K562 (cell line): ENCODE results near the gene IQCM. TPM values are rescaled to one million over a fixed set of nuclear protein-coding genes. Genes with fewer than 3 reads are reported as not detected.

ENCODE experiments used
- ATAC-seq: fragments of 200-7000 bp; cut with Tn5 transposase; 3 replicates; pipeline ENCODE4 v1.9.1; 2020; ENCODE audit warnings: moderate library complexity
- BruUV-seq: library from RNA; stranded (reverse); fragments of 400-500 nt; replicated peaks from 2 replicates; lab custom pipeline; 2021; lab: Mats Ljungman, UMichigan
- CTCF ChIA-PET: fragments of 300-600 bp; formaldehyde crosslinking; extraction: SDS; loops from one replicate; lab custom pipeline; 2021; ENCODE audit warnings: low intra/inter-chr PET ratio; lab: Yijun Ruan, JAX
- POLR2A ChIA-PET: fragments of 300-600, 350-650 bp; sonication (Branson Sonifier 250); formaldehyde crosslinking; extraction: SDS; loops from one replicate; lab custom pipeline; 2021; ENCODE audit warnings: antibody characterized with exemption, inconsistent platforms; lab: Yijun Ruan, JAX
- DNase-seq, 4 experiments: peaks; one replicate each; pipeline versions ENCODE4 v3.0.0 to v3.0.0-alpha.2; 2011 to 2018; ENCODE audit warnings: low spot score in 3 of 4, mixed read lengths in 3 of 4; ENCODE audit errors: extremely low read depth in 1 of 4
- FAIRE-seq: peaks from 2 replicates; lab custom pipeline; 2011; peaks lifted over from hg19 to GRCh38; lab: Jason Lieb, UNC
- H2AFZ ChIP-seq: 2 replicates; pipeline ENCODE4 v1.6.0; 2011; ENCODE audit warnings: low read depth, low read length, control low read depth, inconsistent platforms
- H3K27ac ChIP-seq: fragments of 200-600 bp; 3 replicates; pipeline ENCODE4 v1.8.0; 2011; ENCODE audit warnings: low read depth, mild to moderate bottlenecking, control low read depth, inconsistent platforms, low read length, moderate library complexity, mixed read lengths; ENCODE audit errors: extremely low read depth
- H3K27me3 ChIP-seq, 2 experiments: fragments of 300-600 bp in 1 of 2; 2 replicates in 1 of 2; 3 replicates in 1 of 2; pipeline versions ENCODE4 v1.6.0 to v1.8.0; 2011; ENCODE audit warnings: inconsistent platforms in 2 of 2, low read length in 2 of 2, mild to moderate bottlenecking in 1 of 2, mixed read lengths in 1 of 2, moderate library complexity in 1 of 2; ENCODE audit not compliant: control insufficient read depth in 2 of 2, insufficient read depth in 2 of 2
- H3K36me3 ChIP-seq: fragments of 300-600 bp; 3 replicates; pipeline ENCODE4 v1.8.0; 2011; ENCODE audit warnings: mild to moderate bottlenecking, low read length, inconsistent platforms; ENCODE audit not compliant: control insufficient read depth, insufficient read depth
- H3K4me1 ChIP-seq, 2 experiments: fragments of 200-600 bp in 1 of 2; replicated peaks in 1 of 2; 2 replicates in 1 of 2; 3 replicates in 1 of 2; pipeline versions ENCODE4 v1.5.1 to v1.8.0; 2011; ENCODE audit warnings: inconsistent platforms in 2 of 2, low read length in 2 of 2, mild to moderate bottlenecking in 1 of 2, mixed read lengths in 1 of 2, moderate library complexity in 1 of 2; ENCODE audit not compliant: control insufficient read depth in 2 of 2, insufficient read depth in 2 of 2
- H3K4me2 ChIP-seq: 2 replicates; pipeline ENCODE4 v1.6.1; 2011; ENCODE audit warnings: low read length, control low read depth, inconsistent platforms, mixed read lengths; ENCODE audit not compliant: insufficient read depth
- H3K4me3 ChIP-seq: fragments of 200-600 bp; sonication (generic), shearing (Covaris generic); 2 replicates; pipeline ENCODE4 v1.5.1; 2016; ENCODE audit warnings: control low read depth, inconsistent platforms
- H3K79me2 ChIP-seq: fragments of 200-600 bp; 3 replicates; pipeline ENCODE4 v1.8.0; 2011; ENCODE audit warnings: low read length, inconsistent platforms; ENCODE audit not compliant: control insufficient read depth, insufficient read depth
- H3K9ac ChIP-seq, 2 experiments: 2 replicates each; pipeline versions ENCODE4 v1.6.0 to v1.6.1; 2011; ENCODE audit warnings: low read depth in 2 of 2, low read length in 2 of 2, control low read depth in 1 of 2, inconsistent platforms in 1 of 2, mild to moderate bottlenecking in 1 of 2, mixed read lengths in 1 of 2; ENCODE audit not compliant: insufficient read depth in 1 of 2
- H3K9me1 ChIP-seq: one replicate; pipeline ENCODE4 v1.6.0; 2011; ENCODE audit warnings: inconsistent platforms, mild to moderate bottlenecking, low read length, moderate library complexity; ENCODE audit not compliant: control insufficient read depth, insufficient read depth
- H3K9me3 ChIP-seq: replicated peaks from 2 replicates; pipeline ENCODE4 v1.5.1; 2011; ENCODE audit warnings: low read depth, low read length, inconsistent platforms; ENCODE audit not compliant: control insufficient read depth, insufficient read depth
- H4K20me1 ChIP-seq: replicated peaks from 2 replicates; pipeline ENCODE4 v1.6.1; 2011; ENCODE audit warnings: low read length, inconsistent platforms, mixed read lengths; ENCODE audit not compliant: control insufficient read depth, insufficient read depth
- CBFA2T3 ChIP-seq: fragments of 450-650 bp; IDR thresholded peaks from 2 replicates; pipeline ENCODE4 v1.6.1; 2017
- CXXC5 ChIP-seq: fragments of 250-450 bp; sonication (Bioruptor Pico); IDR thresholded peaks from 2 replicates; pipeline ENCODE4 v1.8.0; 2022; ENCODE audit warnings: inconsistent platforms, mild to moderate bottlenecking, moderate library complexity
- EHMT2 ChIP-seq: fragments of 450-650 bp; IDR thresholded peaks from 2 replicates; pipeline ENCODE4 v1.6.1; 2018; ENCODE audit warnings: antibody characterized with exemption
- GATAD2B ChIP-seq: fragments of 450-650 bp; IDR thresholded peaks from 2 replicates; pipeline ENCODE4 v1.6.1; 2017; ENCODE audit warnings: mild to moderate bottlenecking, borderline replicate concordance
- HDAC6 ChIP-seq: IDR thresholded peaks from 2 replicates; pipeline ENCODE4 v1.6.1; 2012; ENCODE audit warnings: low read depth, mild to moderate bottlenecking, control low read depth, inconsistent platforms, low read length, moderate library complexity
- HOXB6 ChIP-seq: fragments of 250-450 bp; sonication (Bioruptor Pico); IDR thresholded peaks from 2 replicates; pipeline ENCODE4 v1.5.1; 2022; ENCODE audit warnings: mild to moderate bottlenecking, borderline replicate concordance
- MCM7 ChIP-seq, 2 experiments: fragments of 450-650 bp; IDR thresholded peaks; 2 replicates each; pipeline ENCODE4 v1.6.1; 2016 to 2018
- MIER1 ChIP-seq: fragments of 450-650 bp; IDR thresholded peaks from 2 replicates; pipeline ENCODE4 v1.6.1; 2016; ENCODE audit warnings: antibody characterized with exemption, mild to moderate bottlenecking, low read depth
- NFATC3 ChIP-seq: fragments of 450-650 bp; IDR thresholded peaks from 2 replicates; pipeline ENCODE4 v1.6.1; 2017; ENCODE audit warnings: mild to moderate bottlenecking
- NFIX ChIP-seq: fragments of 250-450 bp; sonication (Bioruptor Pico); IDR thresholded peaks from 2 replicates; pipeline ENCODE4 v1.4.0; 2020; ENCODE audit warnings: low read depth, mild to moderate bottlenecking, moderate library complexity
- POLR2AphosphoS5 ChIP-seq: IDR thresholded peaks from 2 replicates; pipeline ENCODE4 v1.6.1; 2011; ENCODE audit warnings: mild to moderate bottlenecking, low read depth, low read length, moderate library complexity; ENCODE audit not compliant: control insufficient read depth, insufficient read depth
- POLR2B ChIP-seq: fragments of 450-650 bp; IDR thresholded peaks from 2 replicates; pipeline ENCODE4 v1.6.1; 2018; ENCODE audit warnings: low read depth; ENCODE audit not compliant: partially characterized antibody
- TRIM28 ChIP-seq: fragments of 450-650 bp; IDR thresholded peaks from 2 replicates; pipeline ENCODE4 v1.6.1; 2017
- ZBTB17 ChIP-seq: fragments of 450-650 bp; formaldehyde crosslinking; IDR thresholded peaks from 2 replicates; pipeline ENCODE4 v1.4.0; 2020; ENCODE audit warnings: mild to moderate bottlenecking
- ZNF165 ChIP-seq: fragments of 250-450 bp; sonication (Bioruptor Pico); IDR thresholded peaks from 2 replicates; pipeline ENCODE4 v1.4.0; 2020; ENCODE audit warnings: borderline replicate concordance
- ZSCAN32 ChIP-seq: fragments of 450-650 bp; formaldehyde crosslinking; IDR thresholded peaks from 2 replicates; pipeline ENCODE4 v1.4.0; 2020; ENCODE audit warnings: mild to moderate bottlenecking, moderate library complexity
- WGBS: fragments of 100-300 bp; shearing (Covaris generic); methylation state at CpG from one replicate; pipeline ENCODE4 v1.1.6; 2016; ENCODE audit warnings: low coverage, mixed read lengths; ENCODE audit not compliant: insufficient coverage; ENCODE audit errors: missing lambda C conversion rate; 5-methylcytosine and 5-hydroxymethylcytosine counted together
- in situ Hi-C: fragments of 300-500 bp; cut with MboI; formaldehyde crosslinking; loops from 4 replicates; pipeline ENCODE4 v1.15.0; 2018; ENCODE audit warnings: inconsistent platforms, mixed read lengths
- intact Hi-C: fragments of 100-400 bp; cut with micrococcal nuclease; formaldehyde crosslinking; loops from 2 replicates; pipeline ENCODE4 v1.14.2; 2022
- polyA plus RNA-seq, 8 experiments: library from polyadenylated mRNA; depleted of rRNA in 4 of 8; stranded (reverse) in 5 of 8; unstranded in 3 of 8; fragments of >200 nt; fragmentation: Nextera tagmentation in 2 of 8; fragmentation: Illumina TruSeq in 1 of 8; extraction: Ambion mirVana in 2 of 8; extraction: Trizol in 1 of 8; gene quantifications; 2 replicates each; pipeline versions ENCODE4 v1.2.1 to v1.2.3, GENCODE V29; 2011 to 2014; ENCODE audit warnings: inconsistent platforms in 1 of 8, missing spikeins in 1 of 8
- total RNA-seq, 7 experiments: library from RNA; depleted of rRNA in 6 of 7; stranded (reverse); fragments of >200 nt in 6 of 7; fragmentation: Illumina TruSeq in 2 of 7; extraction: Trizol in 2 of 7; gene quantifications; 2 replicates each; pipeline versions ENCODE4 v1.2.1 to v1.2.3, GENCODE V29; 2011 to 2021; ENCODE audit warnings: low replicate concordance in 1 of 7
- TF ChIP-seq, protein P1 (sequence below): fragments of 450-650 bp; IDR thresholded peaks from 2 replicates; pipeline ENCODE4 v1.6.1; 2016; ENCODE audit warnings: borderline replicate concordance
- TF ChIP-seq, protein P2 (sequence below): fragments of 450-650 bp; IDR thresholded peaks from 2 replicates; pipeline ENCODE4 v1.6.1; 2017; ENCODE audit warnings: mild to moderate bottlenecking, moderate library complexity

IQCM gene
- total and polyA plus RNA-seq, 9 of the 15 experiments (the other 6 are each of a cell fraction or from before 2014, with no cell fraction given), result not detected

- DNase-seq (no peak), FAIRE-seq (no peak), ATAC-seq (no peak)
- in situ Hi-C loops, result no loop called here
- 0% methylated on average over 3 of the region's 3 CpGs for WGBS
- H3K79me2 ChIP-seq, result no peaks in the 10 kb centered on the region
- no peaks in the 10 kb centered on the region for H3K9me3 ChIP-seq
- H3K4me2 ChIP-seq, result no peak overlapping the region
- no peak overlapping the region for H3K27ac ChIP-seq
- no peaks in the 10 kb centered on the region for H4K20me1 ChIP-seq
- no peak overlapping the region for H2AFZ ChIP-seq
- ChIA-PET POLR2A (no interaction called here), CTCF (no interaction called here)
- TF ChIP-seq TRIM28 (no peak), HOXB6 (CRISPR knock-in tag) (no peak), NFIX (no peak), MIER1 (no peak), POLR2B (no peak), GATAD2B (no peak), HDAC6 (no peak)
- H3K9me1 ChIP-seq, result no peaks in the 10 kb centered on the region
- no peaks in the 10 kb centered on the region for H3K36me3 ChIP-seq
- no TSS peak for BruUV-seq
- H3K27me3 ChIP-seq, result no peaks in the 10 kb centered on the region
- no peak overlapping the region for H3K9ac ChIP-seq
- intact Hi-C loops, result no loop called here
- no peaks in the 10 kb centered on the region for H3K4me1 ChIP-seq
- no peak overlapping the region for H3K4me3 ChIP-seq
Observed at GRCh38 chr4:149857446-149857845, 41.8 kb upstream of the IQCM start.

- no TSS peak for BruUV-seq
- no peak overlapping the region for H2AFZ ChIP-seq
- in situ Hi-C loops, result no loop called here
- H3K4me3 ChIP-seq, result no peak overlapping the region
- no peaks in the 10 kb centered on the region for H4K20me1 ChIP-seq
- intact Hi-C loops, result no loop called here
- ATAC-seq (no peak), DNase-seq (no peak), FAIRE-seq (no peak)
- H3K79me2 ChIP-seq, result no peaks in the 10 kb centered on the region
- CTCF ChIA-PET, result no interaction called here
- no peak overlapping the region for H3K4me2 ChIP-seq
- no peaks in the 10 kb centered on the region for H3K9me1 ChIP-seq
- H3K4me1 ChIP-seq, result no peaks in the 10 kb centered on the region
- H3K27me3 ChIP-seq, result no peaks in the 10 kb centered on the region
- no peak overlapping the region for H3K27ac ChIP-seq
- no peak overlapping the region for H3K9ac ChIP-seq
- peaks cover 2% of the 10 kb centered on the region; the same call in 1 of the 2 replicates for H3K9me3 ChIP-seq
- POLR2A ChIA-PET, result no interaction called here
- H3K36me3 ChIP-seq, result no peaks in the 10 kb centered on the region
- no peak for TF ChIP-seq EHMT2
- no peak for TF ChIP-seq CXXC5 (CRISPR knock-in tag)
- TF ChIP-seq MCM7 (IDR thresholded peaks at IDR 0.05), result no peak
- no peak for TF ChIP-seq ZSCAN32 (CRISPR knock-in tag)
- no peak for TF ChIP-seq NFATC3
- TF ChIP-seq, protein P1, sequence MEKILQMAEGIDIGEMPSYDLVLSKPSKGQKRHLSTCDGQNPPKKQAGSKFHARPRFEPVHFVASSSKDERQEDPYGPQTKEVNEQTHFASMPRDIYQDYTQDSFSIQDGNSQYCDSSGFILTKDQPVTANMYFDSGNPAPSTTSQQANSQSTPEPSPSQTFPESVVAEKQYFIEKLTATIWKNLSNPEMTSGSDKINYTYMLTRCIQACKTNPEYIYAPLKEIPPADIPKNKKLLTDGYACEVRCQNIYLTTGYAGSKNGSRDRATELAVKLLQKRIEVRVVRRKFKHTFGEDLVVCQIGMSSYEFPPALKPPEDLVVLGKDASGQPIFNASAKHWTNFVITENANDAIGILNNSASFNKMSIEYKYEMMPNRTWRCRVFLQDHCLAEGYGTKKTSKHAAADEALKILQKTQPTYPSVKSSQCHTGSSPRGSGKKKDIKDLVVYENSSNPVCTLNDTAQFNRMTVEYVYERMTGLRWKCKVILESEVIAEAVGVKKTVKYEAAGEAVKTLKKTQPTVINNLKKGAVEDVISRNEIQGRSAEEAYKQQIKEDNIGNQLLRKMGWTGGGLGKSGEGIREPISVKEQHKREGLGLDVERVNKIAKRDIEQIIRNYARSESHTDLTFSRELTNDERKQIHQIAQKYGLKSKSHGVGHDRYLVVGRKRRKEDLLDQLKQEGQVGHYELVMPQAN, result no peak
- TF ChIP-seq MIER1, result no peak
- TF ChIP-seq CBFA2T3, result no peak
- no peak for TF ChIP-seq ZNF165 (CRISPR knock-in tag)
- TF ChIP-seq ZBTB17, result no peak
- TF ChIP-seq, protein P2, sequence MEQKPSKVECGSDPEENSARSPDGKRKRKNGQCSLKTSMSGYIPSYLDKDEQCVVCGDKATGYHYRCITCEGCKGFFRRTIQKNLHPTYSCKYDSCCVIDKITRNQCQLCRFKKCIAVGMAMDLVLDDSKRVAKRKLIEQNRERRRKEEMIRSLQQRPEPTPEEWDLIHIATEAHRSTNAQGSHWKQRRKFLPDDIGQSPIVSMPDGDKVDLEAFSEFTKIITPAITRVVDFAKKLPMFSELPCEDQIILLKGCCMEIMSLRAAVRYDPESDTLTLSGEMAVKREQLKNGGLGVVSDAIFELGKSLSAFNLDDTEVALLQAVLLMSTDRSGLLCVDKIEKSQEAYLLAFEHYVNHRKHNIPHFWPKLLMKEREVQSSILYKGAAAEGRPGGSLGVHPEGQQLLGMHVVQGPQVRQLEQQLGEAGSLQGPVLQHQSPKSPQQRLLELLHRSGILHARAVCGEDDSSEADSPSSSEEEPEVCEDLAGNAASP, result no peak
- TF ChIP-seq POLR2AphosphoS5, result no peak
Observed at GRCh38 chr4:149845743-149846142, 30.1 kb upstream of the IQCM start.
